ENCODE data around the gene HRH1.
"Not testable (repeated sequence)": the region's sequence is repeated elsewhere in the genome, so short reads cannot be mapped to it uniquely, and the experiment has no call there.

The HRH1 gene

GRCh38 chr3:11212784-11213183 is 58.5 kb downstream of the HRH1 start:
- H4K20me1 ChIP-seq = no peaks in the 10 kb centered on the region
- no peak for TF ChIP-seq Cebpa-rat (IDR thresholded peaks at IDR 0.05)
- no peaks in the 10 kb centered on the region for H3K36me3 ChIP-seq

GRCh38 chr3:11213810-11214450 is 59.6 kb downstream of the HRH1 start:
- Histone ChIP-seq H3K27ac (no peak overlapping the region), H3K4me2 (no peak overlapping the region), H3K27me3 (no peaks in the 10 kb centered on the region), H4K20me1 (no peaks in the 10 kb centered on the region), H3K4me1 (no peaks in the 10 kb centered on the region), H3K4me3 (no peak overlapping the region), H3K9me3 (no peaks in the 10 kb centered on the region), H3K36me3 (no peaks in the 10 kb centered on the region), H3K9ac (no peak overlapping the region)
- no peak for TF ChIP-seq Cebpa-rat (IDR thresholded peaks at IDR 0.05)

More at GRCh38 chr3:11212784-11213183, 58.5 kb downstream of the HRH1 start:
- H3K4me3 ChIP-seq = no peak overlapping the region
- H3K4me2 ChIP-seq = no peak overlapping the region
- H3K9ac ChIP-seq = no peak overlapping the region
- H3K27ac ChIP-seq = no peak overlapping the region
- no peaks in the 10 kb centered on the region for H3K27me3 ChIP-seq
- H3K9me3 ChIP-seq = no peaks in the 10 kb centered on the region
- H3K4me1 ChIP-seq = peaks cover 3% of the 10 kb centered on the region

GRCh38 chr3:11214451-11214978 is 60.2 kb downstream of the HRH1 start:
- Histone ChIP-seq H3K27ac (no peak overlapping the region), H3K4me1 (no peaks in the 10 kb centered on the region), H3K4me2 (no peak overlapping the region), H3K9me3 (no peaks in the 10 kb centered on the region), H3K9ac (no peak overlapping the region), H3K27me3 (no peaks in the 10 kb centered on the region), H3K36me3 (no peaks in the 10 kb centered on the region), H4K20me1 (no peaks in the 10 kb centered on the region), H3K4me3 (no peak overlapping the region)
- TF ChIP-seq Cebpa-rat (IDR thresholded peaks at IDR 0.05) = no peak

DNA sequence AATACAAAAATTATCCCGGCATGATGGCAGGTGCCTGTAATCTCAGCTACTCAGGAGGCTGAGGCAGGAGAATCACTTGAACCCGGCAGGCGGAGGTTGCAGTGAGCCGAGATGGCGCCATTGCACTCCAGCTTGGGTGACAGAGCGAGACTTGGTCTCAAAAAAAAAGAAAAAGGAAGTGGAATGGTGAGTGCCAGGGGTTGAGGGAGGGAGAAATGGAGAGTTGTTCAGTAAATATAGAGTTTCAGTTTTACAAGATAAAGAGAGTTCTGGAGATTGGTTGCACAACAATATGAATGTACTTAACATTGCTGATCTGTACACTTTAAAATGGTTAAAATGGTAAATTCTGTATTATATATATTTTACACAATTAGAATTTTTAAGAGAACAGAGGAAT is 63.1 kb downstream of the HRH1 start:
- not testable (repeated sequence) for H3K9ac ChIP-seq, H3K9me3 ChIP-seq, H3K27ac ChIP-seq

GRCh38 chr3:11220230-11220629 is 65.9 kb downstream of the HRH1 start:
- Histone ChIP-seq H3K9ac (no peak overlapping the region), H3K36me3 (no peaks in the 10 kb centered on the region), H3K9me3 (no peaks in the 10 kb centered on the region), H3K27me3 (no peaks in the 10 kb centered on the region), H3K4me1 (peaks cover 13% of the 10 kb centered on the region), H3K4me2 (no peak overlapping the region), H3K27ac (no peak overlapping the region), H3K4me3 (no peak overlapping the region), H4K20me1 (no peaks in the 10 kb centered on the region)
- no peak for TF ChIP-seq Cebpa-rat (IDR thresholded peaks at IDR 0.05)

More for the DNA sequence above, 63.1 kb downstream of the HRH1 start:
- not testable (repeated sequence) for H3K36me3 ChIP-seq, H3K4me1 ChIP-seq, H3K4me3 ChIP-seq, H3K4me2 ChIP-seq, H3K27me3 ChIP-seq, H4K20me1 ChIP-seq

GRCh38 chr3:11221818-11222415 is 67.6 kb downstream of the HRH1 start:
- no peak overlapping the region for H3K9ac ChIP-seq
- H3K4me1 ChIP-seq = peaks cover 24% of the 10 kb centered on the region
- no peaks in the 10 kb centered on the region for H3K27me3 ChIP-seq
- no peak overlapping the region for H3K4me3 ChIP-seq
- TF ChIP-seq Cebpa-rat (IDR thresholded peaks at IDR 0.05) = no peak
- H3K36me3 ChIP-seq = no peaks in the 10 kb centered on the region
- no peak overlapping the region for H3K4me2 ChIP-seq
- H4K20me1 ChIP-seq = no peaks in the 10 kb centered on the region
- no peaks in the 10 kb centered on the region for H3K9me3 ChIP-seq
- no peak overlapping the region for H3K27ac ChIP-seq

DNA sequence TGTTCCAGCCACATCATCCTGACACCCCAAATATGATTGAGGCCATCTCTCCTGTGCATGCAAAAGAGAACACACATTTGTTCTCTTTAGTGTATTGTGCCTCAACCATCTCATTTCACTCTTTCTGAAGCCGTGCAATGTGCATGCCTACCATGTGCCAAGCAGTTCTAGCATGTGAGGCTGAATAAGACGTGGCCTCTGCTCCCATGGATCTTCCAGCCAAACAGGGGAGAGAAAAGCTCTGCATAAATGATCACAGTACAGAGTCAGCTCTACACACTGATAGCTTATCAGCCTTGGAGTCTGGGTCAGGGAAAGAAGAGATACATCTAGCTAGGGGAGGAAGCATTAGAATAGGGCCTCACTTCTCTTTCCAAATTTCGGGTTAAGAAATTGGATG is 69.7 kb downstream of the HRH1 start:
- no peaks in the 10 kb centered on the region for H3K27me3 ChIP-seq
- H3K27ac ChIP-seq = no peak overlapping the region
- H3K4me1 ChIP-seq = peaks cover 38% of the 10 kb centered on the region
- H3K4me2 ChIP-seq = no peak overlapping the region
- H3K4me3 ChIP-seq = no peak overlapping the region
- no peaks in the 10 kb centered on the region for H3K9me3 ChIP-seq
- no peak for TF ChIP-seq Cebpa-rat (IDR thresholded peaks at IDR 0.05)
- H4K20me1 ChIP-seq = no peaks in the 10 kb centered on the region
- H3K36me3 ChIP-seq = no peaks in the 10 kb centered on the region
- H3K9ac ChIP-seq = no peak overlapping the region

GRCh38 chr3:11224870-11225229 is 70.6 kb downstream of the HRH1 start:
- H3K36me3 ChIP-seq = no peaks in the 10 kb centered on the region
- no peak for TF ChIP-seq Cebpa-rat (IDR thresholded peaks at IDR 0.05)
- H3K27me3 ChIP-seq = no peaks in the 10 kb centered on the region
- H3K4me3 ChIP-seq = no peak overlapping the region
- H3K27ac ChIP-seq = no peak overlapping the region
- H3K9me3 ChIP-seq = no peaks in the 10 kb centered on the region
- peaks cover 38% of the 10 kb centered on the region for H3K4me1 ChIP-seq
- H3K4me2 ChIP-seq = no peak overlapping the region
- H4K20me1 ChIP-seq = no peaks in the 10 kb centered on the region
- H3K9ac ChIP-seq = no peak overlapping the region

DNA sequence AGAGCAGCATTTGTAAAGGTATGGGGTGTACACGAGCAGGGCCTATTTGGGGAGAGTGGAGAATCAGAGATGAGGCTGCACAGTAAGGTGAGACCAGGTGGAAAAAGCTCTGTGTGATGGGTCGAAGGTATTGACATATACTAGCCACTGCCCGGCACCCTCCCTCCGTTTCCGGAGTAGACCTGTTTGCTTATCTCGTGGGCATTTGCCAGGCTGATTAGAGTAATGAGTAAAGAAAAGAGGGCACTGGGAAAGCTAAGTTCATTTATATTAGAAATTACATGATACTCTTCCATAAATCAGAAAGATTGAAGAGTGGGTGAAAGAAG is 71.7 kb downstream of the HRH1 start:
- peak overlapping the region; percentile 57 for H3K4me2 ChIP-seq
- H3K27ac ChIP-seq = peak overlapping the region; percentile 45
- no peak overlapping the region for H3K9ac ChIP-seq
- peaks cover 36% of the 10 kb centered on the region for H3K4me1 ChIP-seq
- H3K36me3 ChIP-seq = no peaks in the 10 kb centered on the region
- no peak for TF ChIP-seq Cebpa-rat (IDR thresholded peaks at IDR 0.05)
- no peaks in the 10 kb centered on the region for H3K27me3 ChIP-seq
- no peaks in the 10 kb centered on the region for H4K20me1 ChIP-seq
- H3K9me3 ChIP-seq = no peaks in the 10 kb centered on the region
- no peak overlapping the region for H3K4me3 ChIP-seq

DNA sequence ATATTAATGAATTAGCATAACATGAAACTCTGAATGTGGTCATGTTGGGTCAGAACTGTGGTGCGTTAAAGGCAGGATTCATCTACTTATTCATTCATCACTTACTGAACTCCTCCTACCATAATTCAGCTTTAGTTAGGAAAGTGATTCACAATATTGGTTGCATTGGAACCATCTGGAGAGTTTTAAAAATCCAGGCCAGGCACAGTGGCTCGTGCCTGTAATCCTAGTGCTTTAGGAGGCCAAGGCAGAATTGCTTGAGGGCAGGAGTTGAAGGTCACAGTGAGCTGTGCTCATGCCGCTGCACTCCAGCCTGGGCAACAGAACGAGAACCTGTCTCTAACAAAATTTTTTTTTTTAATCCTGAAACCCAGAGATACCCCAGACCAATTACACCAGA is 73.7 kb downstream of the HRH1 start:
- H3K27ac ChIP-seq = no peak overlapping the region
- TF ChIP-seq Cebpa-rat (IDR thresholded peaks at IDR 0.05) = no peak
- H3K9me3 ChIP-seq = no peaks in the 10 kb centered on the region
- no peaks in the 10 kb centered on the region for H4K20me1 ChIP-seq
- H3K9ac ChIP-seq = no peak overlapping the region
- no peaks in the 10 kb centered on the region for H3K27me3 ChIP-seq
- no peak overlapping the region for H3K4me3 ChIP-seq
- peaks cover 29% of the 10 kb centered on the region for H3K4me1 ChIP-seq
- peak overlapping the region; percentile 13; the same call in 1 of the 2 replicates for H3K4me2 ChIP-seq
- no peaks in the 10 kb centered on the region for H3K36me3 ChIP-seq

Data from BLaER1 (cell line).